B cell (primary cell): ENCODE measurements around the gene RRAGA. TPM values are rescaled to one million over a fixed set of nuclear protein-coding genes. Genes with fewer than 3 reads are reported as not detected.
"Not testable (repeated sequence)": the region's sequence is repeated elsewhere in the genome, so short reads cannot be mapped to it uniquely, and the experiment has no call there.

Source experiments
- ATAC-seq: fragments of 200-7000 bp; cut with Tn5 transposase; one replicate; pipeline ENCODE4 v1.10.0; 2021; ENCODE audit warnings: low read depth, mild to moderate bottlenecking, moderate number of reproducible peaks, moderate library complexity
- CTCF ChIA-PET: fragments of 350-600 bp; sonication (Branson Sonifier 250); formaldehyde crosslinking; loops from one replicate; lab custom pipeline; 2021; ENCODE audit warnings: antibody characterized with exemption, inconsistent platforms; lab: Charles Lee
- POLR2A ChIA-PET: fragments of 350-600 bp; sonication (Branson Sonifier 250); formaldehyde crosslinking; loops from one replicate; lab custom pipeline; 2021; ENCODE audit warnings: antibody characterized with exemption; lab: Charles Lee
- DNase-seq: peaks from one replicate; pipeline ENCODE4 v3.0.0; 2013
- H2AFZ ChIP-seq: 2 replicates; pipeline ENCODE4 v1.6.1; 2012; ENCODE audit warnings: mild to moderate bottlenecking, low read depth, low read length; ENCODE audit not compliant: insufficient read depth, poor library complexity, severe bottlenecking
- H3K27ac ChIP-seq, 2 donors: 1 replicate in 1 of 2; 2 replicates in 1 of 2; pipeline ENCODE4 v1.5.1; 2012 to 2013; ENCODE audit warnings: low read length in 2 of 2, mild to moderate bottlenecking in 2 of 2, moderate library complexity in 1 of 2
- H3K27me3 ChIP-seq, 4 experiments: fragments of 200-600 bp in 1 of 4; sonication (generic) in 1 of 4; replicated peaks in 1 of 4; 1 replicate in 2 of 4; 2 replicates in 2 of 4; pipeline versions ENCODE4 v1.6.1 to v1.7.0; 2013 to 2016; ENCODE audit warnings: low read length in 3 of 4, mild to moderate bottlenecking in 2 of 4, mixed read lengths in 1 of 4, moderate library complexity in 1 of 4; ENCODE audit not compliant: insufficient read depth in 4 of 4, control insufficient read depth in 3 of 4; ENCODE audit errors: control extremely low read depth in 1 of 4
- H3K36me3 ChIP-seq, 2 experiments: replicated peaks in 1 of 2; 1 replicate in 1 of 2; 2 replicates in 1 of 2; pipeline versions ENCODE4 v1.6.1 to v1.7.1; 2013; ENCODE audit warnings: low read length in 1 of 2; ENCODE audit not compliant: insufficient read depth in 2 of 2, control insufficient read depth in 1 of 2; ENCODE audit errors: control extremely low read depth in 1 of 2, extremely low read depth in 1 of 2
- H3K4me1 ChIP-seq, 2 donors: fragments of 200-600 bp in 1 of 2; sonication (generic) in 1 of 2; 1 replicate in 1 of 2; 2 replicates in 1 of 2; pipeline versions ENCODE4 v1.5.1 to v1.6.1; 2013 to 2017; ENCODE audit warnings: low read length in 2 of 2; ENCODE audit not compliant: control insufficient read depth in 2 of 2, insufficient read depth in 2 of 2
- H3K4me2 ChIP-seq: replicated peaks from 2 replicates; pipeline ENCODE3; 2012; ENCODE audit warnings: mild to moderate bottlenecking, low read depth, low read length; ENCODE audit not compliant: poor library complexity, severe bottlenecking
- H3K4me3 ChIP-seq, 5 experiments: fragments of 200-600 bp in 1 of 5; sonication (generic) in 1 of 5; 1 replicate in 3 of 5; 2 replicates in 2 of 5; pipeline versions ENCODE4 v1.5.1 to v1.7.0; 2011 to 2016; ENCODE audit warnings: low read length in 4 of 5, mild to moderate bottlenecking in 4 of 5, low read depth in 2 of 5, control low read depth in 1 of 5, moderate library complexity in 1 of 5; ENCODE audit not compliant: insufficient read depth in 1 of 5; ENCODE audit errors: control extremely low read depth in 1 of 5, extremely low read depth in 1 of 5
- H3K79me2 ChIP-seq: fragments of 200-600 bp; sonication (generic); one replicate; pipeline ENCODE4 v1.6.0; 2016; ENCODE audit warnings: low read length; ENCODE audit not compliant: control insufficient read depth, insufficient read depth
- H3K9ac ChIP-seq: fragments of 200-600 bp; sonication (generic); 2 replicates; pipeline ENCODE4 v1.6.1; 2017; ENCODE audit warnings: mild to moderate bottlenecking, low read length, moderate library complexity
- H3K9me3 ChIP-seq, 3 donors: one replicate each; pipeline versions ENCODE4 v1.6.1 to v1.7.1; 2013; ENCODE audit warnings: low read length in 2 of 3; ENCODE audit not compliant: control insufficient read depth in 2 of 3, insufficient read depth in 1 of 3; ENCODE audit errors: control extremely low read depth in 1 of 3
- H4K20me1 ChIP-seq: 2 replicates; pipeline ENCODE4 v1.6.0; 2012; ENCODE audit warnings: mild to moderate bottlenecking, low read length; ENCODE audit not compliant: insufficient read depth, control insufficient read depth, poor library complexity, severe bottlenecking
- H3K27ac Mint-ChIP-seq: one replicate; pipeline ENCODE4 v1.8.0; 2021; ENCODE audit warnings: mixed read lengths
- H3K27me3 Mint-ChIP-seq: one replicate; pipeline ENCODE4 v1.8.0; 2021; ENCODE audit warnings: mixed read lengths
- H3K4me1 Mint-ChIP-seq: one replicate; pipeline ENCODE4 v1.8.0; 2021; ENCODE audit warnings: mixed read lengths
- H3K4me3 Mint-ChIP-seq: one replicate; pipeline ENCODE4 v1.8.0; 2021; ENCODE audit warnings: mixed read lengths
- H3K9me3 Mint-ChIP-seq: one replicate; pipeline ENCODE4 v1.8.0; 2022; ENCODE audit warnings: mixed read lengths; ENCODE audit not compliant: insufficient read depth
- CTCF ChIP-seq: fragments of 200-600 bp; IDR thresholded peaks from one replicate; pipeline ENCODE4 v1.8.0; 2022; ENCODE audit warnings: antibody characterized with exemption, mild to moderate bottlenecking
- EZH2 ChIP-seq: IDR thresholded peaks from 2 replicates; pipeline ENCODE4 v1.6.1; 2012; ENCODE audit warnings: borderline replicate concordance, low read depth, mild to moderate bottlenecking, moderate library complexity, low read length; ENCODE audit not compliant: insufficient read depth, poor library complexity, severe bottlenecking
- WGBS: methylation state at CpG from one replicate; pipeline ENCODE4 v1.1.5; 2013; ENCODE audit warnings: missing lambda C conversion rate; ENCODE audit not compliant: insufficient coverage; 5-methylcytosine and 5-hydroxymethylcytosine counted together
- intact Hi-C: fragments of 100-400 bp; cut with micrococcal nuclease; formaldehyde crosslinking; loops from one replicate; pipeline ENCODE4 v1.10.0; 2022
- polyA plus RNA-seq: library from polyadenylated mRNA; depleted of rRNA; stranded (reverse); fragments of >200 nt; gene quantifications from 2 replicates; pipeline ENCODE4 v1.2.3, GENCODE V29; 2012
- total RNA-seq, 2 donors: library from RNA; stranded (reverse); fragments of 120-200 nt in 1 of 2; gene quantifications; 1 replicate in 1 of 2; 2 replicates in 1 of 2; pipeline versions ENCODE4 v1.2.3 to v1.2.4, GENCODE V29; 2013 to 2022

Gene RRAGA
- total and polyA plus RNA-seq, 2 donors (not counting 1 experiment from before 2014, with no cell fraction given): 29.5 to 49.2 TPM

GRCh38 chr9:19018201-19018600 lies 31.0 kb upstream of the RRAGA start:
- no peak for DNase-seq
- no peak overlapping the region for H3K27ac ChIP-seq
- WGBS: 27% methylated on average over 4 of the region's 4 CpGs
- Mint-ChIP-seq H3K4me3 (no peak overlapping the region), H3K4me1 (no peaks in the 10 kb centered on the region), H3K27me3 (peaks cover 9% of the 10 kb centered on the region), H3K27ac (no peak overlapping the region), H3K9me3 (peaks cover 3% of the 10 kb centered on the region)
- H3K4me2 ChIP-seq: no peak overlapping the region
- no peak overlapping the region for H3K4me3 ChIP-seq
- no peaks in the 10 kb centered on the region for H3K79me2 ChIP-seq
- ChIA-PET CTCF (interaction anchor here (2.4 kb wide), 1 partner anchor 9 kb away, joined by 9 read pairs; no protein-coding TSS in a partner anchor), POLR2A (no interaction called here)
- no peak overlapping the region for H2AFZ ChIP-seq
- H4K20me1 ChIP-seq: no peaks in the 10 kb centered on the region
- peaks cover 0 to 3% (median 0%) of the 10 kb centered on the region in 4 experiments for H3K27me3 ChIP-seq
- no peaks in the 10 kb centered on the region for H3K36me3 ChIP-seq
- H3K9me3 ChIP-seq: peaks cover 0 to 8% (median 2%) of the 10 kb centered on the region in 3 donors
- H3K9ac ChIP-seq: no peak overlapping the region
- intact Hi-C loops: no loop called here
- TF ChIP-seq EZH2 (no peak), CTCF (no peak)
- ATAC-seq: no peak
- no peaks in the 10 kb centered on the region for H3K4me1 ChIP-seq

- Mint-ChIP-seq H3K27me3 (peaks cover 14% of the 10 kb centered on the region), H3K9me3 (peaks cover 3% of the 10 kb centered on the region), H3K27ac (no peak overlapping the region), H3K4me1 (no peaks in the 10 kb centered on the region), H3K4me3 (no peak overlapping the region)
- ATAC-seq (no peak), DNase-seq (no peak)
- no peak overlapping the region for H2AFZ ChIP-seq
- H3K9ac ChIP-seq: no peak overlapping the region
- H4K20me1 ChIP-seq: no peaks in the 10 kb centered on the region
- peaks cover 0 to 8% (median 2%) of the 10 kb centered on the region in 3 donors for H3K9me3 ChIP-seq
- no peak overlapping the region for H3K4me2 ChIP-seq
- CTCF ChIA-PET: interaction anchor here (1.6 kb wide), 1 partner anchor 10 kb away, joined by 5 read pairs; no protein-coding TSS in a partner anchor
- H3K79me2 ChIP-seq: no peaks in the 10 kb centered on the region
- no peak overlapping the region for H3K4me3 ChIP-seq
- peaks cover 0 to 3% (median 0%) of the 10 kb centered on the region in 4 experiments for H3K27me3 ChIP-seq
- no peak overlapping the region for H3K27ac ChIP-seq
- no peaks in the 10 kb centered on the region for H3K36me3 ChIP-seq
- intact Hi-C loops: no loop called here
- TF ChIP-seq EZH2 (no peak), CTCF (no peak)
- POLR2A ChIA-PET: no interaction called here
- no peaks in the 10 kb centered on the region for H3K4me1 ChIP-seq
- WGBS: 6% methylated on average over 2 of the region's 3 CpGs
Observed at GRCh38 chr9:19020886-19021455, 28.3 kb upstream of the RRAGA start.

DNA sequence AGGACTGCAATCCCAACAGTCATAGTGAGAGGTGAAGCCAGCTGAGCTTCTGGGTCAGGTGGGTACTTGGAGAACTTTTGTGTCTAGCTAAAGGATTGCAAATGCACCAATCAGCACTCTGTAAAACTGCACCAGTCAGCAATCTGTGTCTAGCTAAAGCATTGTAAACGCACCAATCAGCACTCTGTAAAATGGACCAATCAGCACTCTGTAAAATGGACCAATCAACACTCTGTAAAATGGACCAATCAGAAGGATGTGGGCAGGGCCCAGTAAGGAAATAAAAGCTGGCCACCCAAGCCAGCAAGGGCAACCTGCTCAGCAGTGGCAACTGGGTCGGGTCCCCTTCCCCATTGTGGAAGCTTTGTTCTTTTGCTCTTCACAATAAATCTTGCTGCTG lies 27.6 kb upstream of the RRAGA start:
- H3K27me3 ChIP-seq, H3K4me1 Mint-ChIP-seq, H2AFZ ChIP-seq, H3K9me3 Mint-ChIP-seq, H3K36me3 ChIP-seq, POLR2A ChIA-PET, H3K9ac ChIP-seq, H3K79me2 ChIP-seq, H3K27ac ChIP-seq, H3K4me3 ChIP-seq, H3K27ac Mint-ChIP-seq, H3K4me3 Mint-ChIP-seq, DNase-seq, H3K4me1 ChIP-seq, H3K9me3 ChIP-seq, intact Hi-C loops, ATAC-seq, H4K20me1 ChIP-seq, H3K4me2 ChIP-seq: not testable (repeated sequence)
- peaks cover 14% of the 10 kb centered on the region for H3K27me3 Mint-ChIP-seq
- 81% methylated on average over 2 of the region's 2 CpGs for WGBS
- CTCF ChIA-PET: interaction anchor here (1.6 kb wide), 1 partner anchor 10 kb away, joined by 5 read pairs; no protein-coding TSS in a partner anchor
